Measurements from ENCODE around the gene LHCGR. TPM values are rescaled to one million over a fixed set of nuclear protein-coding genes. Genes with fewer than 3 reads are reported as not detected.

LHCGR gene
- total and polyA plus RNA-seq, 2 donors: 0.14 to 5.6 TPM

DNA sequence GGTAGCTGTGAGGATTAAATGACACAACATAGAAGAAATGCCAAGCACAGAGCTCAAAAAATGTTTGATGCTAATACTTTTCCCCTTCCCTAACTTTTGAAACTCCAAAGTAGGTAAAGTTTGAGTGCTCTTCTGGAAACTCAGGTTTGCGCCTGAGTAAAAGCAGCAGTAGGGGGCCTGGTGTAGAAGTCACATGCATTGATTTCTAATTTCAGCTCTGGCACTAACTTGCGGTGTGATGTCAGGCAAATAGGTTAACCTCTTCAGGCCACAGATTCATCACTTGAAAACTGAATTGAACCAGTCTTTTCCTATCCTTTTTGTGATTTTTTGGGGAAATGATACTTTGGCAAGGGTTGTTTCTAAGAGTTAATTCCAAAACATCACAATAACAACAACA, 27.2 kb downstream of the LHCGR start:
- 80% methylated on average over 2 of the region's 2 CpGs for WGBS
- Histone ChIP-seq H3K4me1 (ENCODE audit: insufficient read depth) (no peaks in the 10 kb centered on the region), H3K36me3 (ENCODE audit: insufficient read depth) (no peaks in the 10 kb centered on the region), H3K27ac (ENCODE audit: low read depth) (no peak overlapping the region), H3K4me3 (ENCODE audit: low read depth, low read length) (no peak overlapping the region)
- DNase-seq (ENCODE audit: extremely low spot score): no peak

DNA sequence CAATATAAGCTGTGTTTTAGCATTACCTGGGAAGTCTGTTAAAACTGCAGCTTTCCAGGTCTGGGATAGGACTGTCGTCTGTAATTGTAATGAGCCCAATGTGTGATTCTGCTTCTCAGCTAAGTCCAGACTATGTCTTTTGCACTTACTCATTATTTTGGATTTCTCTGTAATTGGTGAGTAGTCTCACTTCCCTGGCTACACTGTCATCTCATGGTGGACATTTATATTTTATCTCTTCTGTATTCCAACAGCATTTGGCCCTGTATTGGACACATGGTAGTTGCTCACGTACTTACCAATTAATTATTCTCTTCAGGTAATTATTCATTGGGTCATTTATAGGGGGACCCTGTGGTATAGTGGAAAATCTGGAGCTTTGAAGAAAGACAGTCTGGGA, 28.0 kb downstream of the LHCGR start:
- 87% methylated on average over 2 of the region's 2 CpGs for WGBS

DNA sequence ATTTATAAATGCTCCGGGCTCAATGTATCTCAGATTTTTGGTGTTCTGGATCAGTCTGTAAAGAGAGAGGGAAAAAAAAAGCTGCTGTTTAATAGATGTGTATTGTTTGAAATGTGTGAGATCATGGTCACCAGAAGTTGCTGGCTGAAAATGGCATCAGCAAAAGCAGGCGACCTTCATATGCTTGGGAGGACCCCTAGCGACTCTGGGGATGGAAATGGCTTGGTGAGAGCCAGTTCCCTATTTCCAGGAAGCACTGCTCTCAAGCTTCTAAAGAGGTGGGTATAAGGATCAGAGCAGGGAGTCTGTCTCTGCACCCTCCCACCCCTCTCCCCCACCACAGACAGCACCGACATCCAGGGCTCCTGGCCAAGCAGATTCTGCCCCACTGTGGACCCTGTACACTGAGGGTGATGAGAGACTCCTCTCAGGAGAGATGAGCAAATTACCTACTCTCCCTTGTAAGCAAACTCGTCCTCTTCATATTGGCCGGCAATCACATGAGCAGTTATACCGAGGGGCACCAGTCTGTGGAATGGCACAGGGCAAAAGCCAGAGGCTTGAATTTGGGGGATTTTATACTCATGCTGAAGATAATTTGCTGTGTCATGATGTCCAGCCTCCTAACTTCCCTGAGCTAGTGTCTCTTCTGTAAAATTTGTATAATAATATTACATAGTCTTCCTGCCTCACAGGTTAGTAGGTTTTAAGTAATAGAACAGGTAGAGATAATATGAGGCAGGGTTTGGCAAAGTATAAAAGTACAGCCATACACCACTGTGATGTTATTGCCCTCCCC, 29.6 kb downstream of the LHCGR start:
- no peaks in the 10 kb centered on the region for H3K36me3 ChIP-seq (ENCODE audit: insufficient read depth)
- DNase-seq (ENCODE audit: extremely low spot score): no peak
- H3K4me1 ChIP-seq (ENCODE audit: insufficient read depth): no peaks in the 10 kb centered on the region
- no peak overlapping the region for H3K4me3 ChIP-seq (ENCODE audit: low read depth, low read length)
- WGBS: 75% methylated on average over 7 of the region's 7 CpGs
- H3K27ac ChIP-seq (ENCODE audit: low read depth): no peak overlapping the region

More for the DNA sequence above, 28.0 kb downstream of the LHCGR start:
- DNase-seq (ENCODE audit: extremely low spot score): no peak
- Histone ChIP-seq H3K4me1 (ENCODE audit: insufficient read depth) (no peaks in the 10 kb centered on the region), H3K27ac (ENCODE audit: low read depth) (no peak overlapping the region), H3K4me3 (ENCODE audit: low read depth, low read length) (no peak overlapping the region), H3K36me3 (ENCODE audit: insufficient read depth) (no peaks in the 10 kb centered on the region)

DNA sequence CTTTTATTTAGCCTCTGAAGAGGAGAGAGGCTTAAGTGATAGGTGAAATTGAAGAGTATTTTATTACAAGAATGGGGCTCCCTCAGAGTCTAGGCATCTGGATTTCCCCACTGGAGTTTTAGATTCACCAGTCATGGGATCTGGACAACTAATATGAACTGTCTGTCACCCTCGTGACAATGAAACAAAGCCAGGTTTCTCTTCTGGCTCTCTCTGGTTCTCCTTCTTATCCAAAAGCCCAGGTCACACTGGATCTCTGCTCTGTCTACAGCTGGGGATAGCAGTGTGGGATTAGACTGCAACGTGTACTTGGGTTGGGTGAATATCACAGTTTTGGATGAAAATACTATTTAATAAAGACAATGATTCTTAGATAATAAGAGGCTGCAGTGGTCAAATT, 31.2 kb downstream of the LHCGR start:
- Histone ChIP-seq H3K4me1 (ENCODE audit: insufficient read depth) (no peaks in the 10 kb centered on the region), H3K27ac (ENCODE audit: low read depth) (no peak overlapping the region), H3K36me3 (ENCODE audit: insufficient read depth) (no peaks in the 10 kb centered on the region), H3K4me3 (ENCODE audit: low read depth, low read length) (no peak overlapping the region)
- no peak for DNase-seq (ENCODE audit: extremely low spot score)
- 82% methylated on average over 2 of the region's 2 CpGs for WGBS

DNA sequence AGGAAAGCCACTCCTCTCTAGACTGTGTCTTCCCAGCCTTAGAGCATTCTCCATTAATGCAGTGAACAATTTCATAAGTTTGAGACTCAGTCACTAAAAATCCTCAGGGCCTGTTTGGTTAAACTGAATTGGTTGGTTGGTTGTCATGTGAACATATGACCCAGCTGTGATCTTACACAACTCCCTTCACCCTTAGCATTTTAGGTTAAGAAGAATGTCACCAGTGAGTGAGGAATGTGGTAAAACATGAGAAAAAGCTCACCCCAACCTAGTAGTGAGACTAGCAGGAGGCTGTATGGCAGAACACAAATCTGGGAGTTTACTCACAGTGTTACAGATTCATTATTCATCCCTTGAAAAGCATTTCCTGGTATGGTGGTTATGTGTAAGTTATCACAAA, 32.4 kb downstream of the LHCGR start:
- H3K4me3 ChIP-seq (ENCODE audit: low read depth, low read length): no peak overlapping the region
- no peaks in the 10 kb centered on the region for H3K4me1 ChIP-seq (ENCODE audit: insufficient read depth)
- DNase-seq (ENCODE audit: extremely low spot score): no peak
- H3K36me3 ChIP-seq (ENCODE audit: insufficient read depth): no peaks in the 10 kb centered on the region
- H3K27ac ChIP-seq (ENCODE audit: low read depth): no peak overlapping the region

DNA sequence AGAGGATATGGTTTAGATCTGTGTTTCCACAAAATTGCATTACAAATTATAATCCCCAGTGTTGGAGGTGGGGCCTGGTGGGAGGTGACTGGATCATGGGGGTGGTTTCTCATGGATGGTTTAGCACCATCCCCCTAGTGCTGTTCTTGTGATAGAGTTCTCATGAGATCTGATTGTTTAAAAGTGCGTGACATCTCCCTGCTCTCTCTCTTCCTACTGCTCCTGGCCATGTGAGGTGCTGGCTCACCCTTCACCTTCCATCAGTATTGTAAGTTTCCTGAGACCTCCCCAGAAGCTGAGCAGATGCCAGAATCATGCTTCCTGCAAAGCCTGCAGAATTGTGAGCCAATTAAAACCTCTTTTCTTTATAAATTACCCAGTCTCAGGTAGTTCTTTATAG, 33.1 kb downstream of the LHCGR start:
- DNase-seq (ENCODE audit: extremely low spot score): no peak
- Histone ChIP-seq H3K27ac (ENCODE audit: low read depth) (no peak overlapping the region), H3K36me3 (ENCODE audit: insufficient read depth) (no peaks in the 10 kb centered on the region), H3K4me3 (ENCODE audit: low read depth, low read length) (no peak overlapping the region), H3K4me1 (ENCODE audit: insufficient read depth) (no peaks in the 10 kb centered on the region)
- 94% methylated on average over 1 of the region's 1 CpG for WGBS

DNA sequence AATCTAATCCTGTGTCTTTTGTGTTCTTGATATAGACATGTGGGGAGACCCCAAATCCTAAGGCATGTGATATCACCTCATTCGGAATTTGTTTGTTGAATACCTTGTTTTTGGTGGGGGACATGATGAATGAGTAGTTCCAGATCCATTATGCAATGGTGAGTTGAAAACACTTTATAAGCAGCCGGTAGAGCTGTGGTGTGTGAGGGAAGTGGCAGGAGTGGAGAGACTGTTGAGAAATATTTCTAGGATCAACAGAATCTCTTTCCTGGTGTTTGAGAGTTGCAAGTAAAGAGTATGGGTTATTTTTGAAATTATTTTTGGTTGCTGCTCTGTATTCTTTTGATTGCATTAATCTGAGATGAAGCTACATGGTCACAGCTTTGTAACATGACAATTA, 34.4 kb downstream of the LHCGR start:
- Histone ChIP-seq H3K4me1 (ENCODE audit: insufficient read depth) (no peaks in the 10 kb centered on the region), H3K4me3 (ENCODE audit: low read depth, low read length) (no peak overlapping the region), H3K36me3 (ENCODE audit: insufficient read depth) (no peaks in the 10 kb centered on the region), H3K27ac (ENCODE audit: low read depth) (no peak overlapping the region)
- 88% methylated on average over 2 of the region's 2 CpGs for WGBS
- no peak for DNase-seq (ENCODE audit: extremely low spot score)

DNA sequence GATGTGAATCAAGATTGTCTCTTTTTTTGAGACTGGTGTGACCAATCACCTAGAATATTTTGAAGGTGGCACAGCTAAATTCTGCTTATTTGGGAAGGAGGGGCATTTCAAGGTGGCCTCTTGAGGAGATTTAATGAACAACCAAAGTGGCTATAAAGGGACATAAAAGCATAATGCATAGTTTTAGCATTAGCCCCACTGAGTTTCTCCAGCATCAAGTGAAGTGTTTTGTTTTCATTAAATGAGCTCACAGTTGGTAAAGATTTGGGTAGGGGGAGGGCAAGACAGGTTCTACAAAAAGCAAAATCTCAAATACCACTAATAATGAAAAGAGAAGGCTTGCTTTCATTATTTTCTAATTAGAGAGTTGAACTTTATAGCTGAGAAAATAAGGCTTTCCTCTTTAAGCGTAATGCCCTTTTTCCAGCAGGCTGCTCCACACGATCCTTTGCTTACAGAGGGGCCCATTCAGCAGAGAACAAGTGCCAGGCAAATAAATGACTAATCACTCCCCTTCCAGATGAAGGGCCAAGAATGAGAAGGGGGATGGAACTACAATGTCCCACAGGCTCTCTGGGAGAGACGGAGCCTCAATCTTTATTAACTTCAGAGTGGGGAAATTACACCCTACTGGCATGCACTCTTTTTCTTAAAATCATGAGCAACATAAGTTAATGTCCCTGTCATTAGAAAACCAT, 35.9 kb downstream of the LHCGR start:
- H3K36me3 ChIP-seq (ENCODE audit: insufficient read depth): no peaks in the 10 kb centered on the region
- no peak for DNase-seq (ENCODE audit: extremely low spot score)
- H3K27ac ChIP-seq (ENCODE audit: low read depth): no peak overlapping the region
- WGBS: 70% methylated on average over 3 of the region's 3 CpGs
- H3K4me1 ChIP-seq (ENCODE audit: insufficient read depth): no peaks in the 10 kb centered on the region
- H3K4me3 ChIP-seq (ENCODE audit: low read depth, low read length): no peak overlapping the region

DNA sequence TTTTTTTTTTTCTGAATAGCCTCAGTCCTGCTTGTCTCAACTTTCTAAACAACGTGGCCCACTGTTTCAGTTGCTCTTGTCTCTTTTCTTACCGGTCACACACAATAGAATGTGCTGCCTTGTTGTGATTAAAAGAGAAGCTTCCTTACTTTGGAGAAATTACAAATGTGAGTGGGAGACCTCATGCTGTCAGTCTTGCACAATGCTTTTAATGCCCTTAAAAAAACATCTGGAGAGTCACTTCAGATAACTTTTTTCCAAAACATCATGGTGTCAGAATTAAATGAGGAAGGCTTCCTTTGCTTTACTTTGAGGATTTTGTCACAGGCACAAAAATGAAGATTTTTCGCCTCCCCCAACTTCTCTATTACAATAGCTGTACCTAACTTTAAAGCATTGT, 37.7 kb downstream of the LHCGR start:
- Histone ChIP-seq H3K4me1 (ENCODE audit: insufficient read depth) (no peaks in the 10 kb centered on the region), H3K36me3 (ENCODE audit: insufficient read depth) (no peaks in the 10 kb centered on the region), H3K4me3 (ENCODE audit: low read depth, low read length) (no peak overlapping the region), H3K27ac (ENCODE audit: low read depth) (no peak overlapping the region)
- no peak for DNase-seq (ENCODE audit: extremely low spot score)
- 66% methylated on average over 3 of the region's 3 CpGs for WGBS

DNA sequence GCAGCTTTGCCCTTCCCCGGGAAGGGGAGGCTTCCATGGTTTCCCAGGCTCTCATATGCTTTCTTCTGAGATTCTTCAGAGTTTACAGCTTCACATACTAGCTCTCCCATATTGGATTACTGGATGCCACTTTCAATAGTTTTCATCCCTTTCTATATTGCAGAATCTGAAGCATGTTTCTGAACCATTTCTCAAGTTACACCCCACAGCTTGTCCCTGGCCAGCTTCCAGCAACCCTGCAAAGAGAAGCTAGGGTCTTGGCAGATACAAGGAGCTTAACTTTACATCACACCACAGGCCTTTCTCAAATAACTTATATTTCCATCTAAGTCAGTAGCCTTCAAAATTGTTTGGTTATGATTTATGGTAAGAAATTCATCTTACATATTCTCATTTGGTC, 39.6 kb downstream of the LHCGR start:
- H3K4me1 ChIP-seq (ENCODE audit: insufficient read depth): no peaks in the 10 kb centered on the region
- H3K36me3 ChIP-seq (ENCODE audit: insufficient read depth): no peaks in the 10 kb centered on the region
- no peak overlapping the region for H3K4me3 ChIP-seq (ENCODE audit: low read depth, low read length)
- no peak for DNase-seq (ENCODE audit: extremely low spot score)
- H3K27ac ChIP-seq (ENCODE audit: low read depth): no peak overlapping the region
- WGBS: 55% methylated on average over 1 of the region's 1 CpG

DNA sequence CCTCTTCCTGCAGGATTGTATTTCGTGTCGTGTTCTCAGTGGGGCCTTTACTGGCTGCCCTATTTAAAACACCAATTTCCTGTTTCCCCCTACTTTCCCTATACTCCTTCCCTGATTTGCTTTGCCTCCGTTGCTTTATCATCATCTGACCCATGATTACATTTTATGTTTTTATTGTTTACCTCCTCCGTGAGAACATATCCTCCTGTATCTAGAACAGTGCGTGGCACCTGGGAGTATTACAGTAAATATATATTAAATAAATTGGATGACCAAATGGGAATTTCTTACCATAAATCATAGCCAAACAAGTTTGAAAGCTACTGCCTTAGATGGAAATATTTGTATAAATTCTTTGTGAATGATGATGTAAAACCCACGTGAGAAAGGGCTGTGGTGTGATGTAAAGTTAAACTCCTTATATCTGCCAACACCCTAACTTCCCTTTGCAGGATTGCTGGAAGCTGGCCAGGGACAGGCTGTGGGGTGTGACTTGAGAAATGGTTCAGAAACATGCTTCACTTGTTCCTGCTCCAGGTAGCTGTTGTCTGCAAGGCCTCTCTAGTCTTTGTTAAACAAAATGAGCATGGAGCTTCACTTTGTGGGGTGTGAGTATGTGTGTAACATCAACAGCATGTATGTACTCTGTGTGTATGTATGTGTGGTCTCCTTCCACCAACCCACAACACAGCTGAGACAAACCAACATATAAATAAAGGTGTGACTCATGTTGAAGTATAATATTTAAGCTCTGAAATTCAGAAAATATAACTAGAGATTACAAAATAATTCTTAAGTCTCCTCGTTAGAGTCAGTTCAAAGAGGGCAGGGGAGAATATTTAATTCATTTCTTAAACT, 40.3 kb downstream of the LHCGR start:
- no peak for DNase-seq (ENCODE audit: extremely low spot score)
- no peaks in the 10 kb centered on the region for H3K4me1 ChIP-seq (ENCODE audit: insufficient read depth)
- WGBS: 43% methylated on average over 7 of the region's 7 CpGs
- H3K36me3 ChIP-seq (ENCODE audit: insufficient read depth): no peaks in the 10 kb centered on the region
- H3K27ac ChIP-seq (ENCODE audit: low read depth): no peak overlapping the region
- H3K4me3 ChIP-seq (ENCODE audit: low read depth, low read length): no peak overlapping the region

DNA sequence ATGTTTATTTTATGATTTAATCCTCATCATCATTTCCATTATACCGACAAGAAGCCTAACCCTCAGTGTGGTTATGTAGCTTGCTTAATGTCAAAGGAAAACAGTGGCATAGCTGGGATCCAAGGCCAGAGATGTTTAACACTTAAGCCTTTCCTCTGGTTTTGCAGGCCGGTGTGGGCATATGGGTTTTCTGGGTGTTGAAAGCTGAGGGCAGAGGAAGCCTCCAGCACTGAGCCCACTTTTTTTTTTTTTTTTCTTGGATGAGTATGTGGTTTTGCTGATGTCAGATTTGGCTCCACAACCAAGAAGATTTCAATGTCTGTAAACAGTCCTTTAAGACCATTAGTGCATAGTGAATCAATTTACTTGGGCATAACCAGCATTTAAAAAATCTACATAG, 41.3 kb downstream of the LHCGR start:
- Histone ChIP-seq H3K4me1 (ENCODE audit: insufficient read depth) (no peaks in the 10 kb centered on the region), H3K36me3 (ENCODE audit: insufficient read depth) (no peaks in the 10 kb centered on the region), H3K27ac (ENCODE audit: low read depth) (no peak overlapping the region), H3K4me3 (ENCODE audit: low read depth, low read length) (no peak overlapping the region)
- no peak for DNase-seq (ENCODE audit: extremely low spot score)
- 29% methylated on average over 2 of the region's 2 CpGs for WGBS

DNA sequence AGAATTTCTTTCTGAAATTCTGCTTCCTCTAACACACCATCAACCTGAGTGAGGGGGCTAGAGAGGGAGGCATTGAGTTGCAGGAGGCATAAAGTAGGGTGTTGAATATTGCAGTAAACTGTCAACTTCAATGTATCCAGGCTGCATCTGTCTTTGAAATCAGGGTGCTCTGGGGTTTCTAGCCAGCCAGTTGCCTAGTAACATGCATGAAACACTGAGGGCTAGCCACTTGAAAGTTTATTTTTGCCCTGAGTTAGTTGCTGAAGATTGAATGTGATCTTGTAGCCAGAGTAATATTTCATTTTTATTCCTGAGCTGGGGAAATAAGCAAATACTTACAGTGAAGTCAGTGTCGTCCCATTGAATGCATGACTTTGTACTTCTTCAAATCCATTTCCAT, 41.9 kb downstream of the LHCGR start:
- no peak overlapping the region for H3K27ac ChIP-seq (ENCODE audit: low read depth)
- H3K4me1 ChIP-seq (ENCODE audit: insufficient read depth): no peaks in the 10 kb centered on the region
- WGBS: 32% methylated on average over 1 of the region's 1 CpG
- no peaks in the 10 kb centered on the region for H3K36me3 ChIP-seq (ENCODE audit: insufficient read depth)
- no peak overlapping the region for H3K4me3 ChIP-seq (ENCODE audit: low read depth, low read length)
- DNase-seq (ENCODE audit: extremely low spot score): no peak

DNA sequence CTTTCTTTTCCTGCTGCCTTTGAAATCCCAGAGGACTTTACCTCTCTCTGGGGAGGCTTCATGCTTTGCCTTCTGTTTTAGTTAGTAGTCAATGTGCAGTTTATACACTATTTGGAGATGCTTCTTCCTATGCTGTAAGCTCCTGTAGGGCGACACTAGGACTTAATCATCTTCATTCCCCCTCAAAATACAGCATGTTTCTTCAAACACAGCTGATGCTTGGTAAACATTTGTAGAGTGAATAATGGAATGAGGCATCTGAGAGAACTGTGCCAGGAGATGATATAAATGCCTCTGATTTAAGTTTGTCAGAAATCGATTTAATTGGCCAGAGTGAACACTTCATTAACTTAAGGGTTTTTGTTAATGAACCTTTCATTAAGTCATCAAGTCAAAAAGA, 43.4 kb downstream of the LHCGR start:
- WGBS: 71% methylated on average over 2 of the region's 2 CpGs
- Histone ChIP-seq H3K27ac (ENCODE audit: low read depth) (no peak overlapping the region), H3K36me3 (ENCODE audit: insufficient read depth) (no peaks in the 10 kb centered on the region), H3K4me3 (ENCODE audit: low read depth, low read length) (no peak overlapping the region), H3K4me1 (ENCODE audit: insufficient read depth) (no peaks in the 10 kb centered on the region)
- DNase-seq (ENCODE audit: extremely low spot score): no peak

All from urinary bladder (tissue), 4 donors.